ENCODE results near the gene NFIX.

Gene NFIX

DNA sequence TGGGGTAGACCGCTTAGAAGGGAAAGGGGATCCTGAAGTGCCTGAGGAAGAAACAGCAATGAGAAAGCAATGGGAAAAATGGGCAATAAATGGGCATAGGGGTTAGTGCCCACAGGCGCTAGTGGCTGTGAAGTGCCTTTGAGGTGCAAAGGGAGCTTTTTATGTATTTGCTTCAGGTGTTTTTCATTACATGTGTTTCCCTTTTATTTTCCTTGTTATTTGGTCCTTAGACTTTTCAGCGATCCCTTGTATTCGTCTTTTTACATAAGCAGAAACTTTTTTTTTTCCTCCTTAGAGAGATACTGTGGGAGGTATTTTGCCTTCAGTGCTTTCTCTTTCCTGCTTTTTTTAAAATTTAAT is 19.6 kb downstream of the NFIX start:
- Histone ChIP-seq H3K27me3 (ENCODE audit: insufficient read depth, low read length, poor library complexity) (peaks cover 5% of the 10 kb centered on the region), H3K36me3 (ENCODE audit: insufficient read depth, low read length) (no peaks in the 10 kb centered on the region), H3K9me3 (ENCODE audit: insufficient read depth, low read length, severe bottlenecking) (no peaks in the 10 kb centered on the region), H3K27ac (ENCODE audit: low read length) (no peak overlapping the region), H4K20me1 (ENCODE audit: insufficient read depth, low read length) (peaks cover 32% of the 10 kb centered on the region), H3K4me3 (ENCODE audit: low read depth in 1 of 2, low read length in 2 of 2) (no peak overlapping the region), H3K9ac (ENCODE audit: low read depth, low read length) (no peak overlapping the region), H2AFZ (ENCODE audit: low read depth, low read length) (no peak overlapping the region), H3K79me2 (ENCODE audit: insufficient read depth, low read length) (no peaks in the 10 kb centered on the region), H3K4me2 (ENCODE audit: insufficient read depth, low read length) (no peak overlapping the region), H3K4me1 (ENCODE audit: insufficient read depth, low read length) (no peaks in the 10 kb centered on the region)
- no peak for ATAC-seq (ENCODE audit: insufficient read depth, low read depth)
- no peak for DNase-seq
- TF ChIP-seq, protein P1, sequence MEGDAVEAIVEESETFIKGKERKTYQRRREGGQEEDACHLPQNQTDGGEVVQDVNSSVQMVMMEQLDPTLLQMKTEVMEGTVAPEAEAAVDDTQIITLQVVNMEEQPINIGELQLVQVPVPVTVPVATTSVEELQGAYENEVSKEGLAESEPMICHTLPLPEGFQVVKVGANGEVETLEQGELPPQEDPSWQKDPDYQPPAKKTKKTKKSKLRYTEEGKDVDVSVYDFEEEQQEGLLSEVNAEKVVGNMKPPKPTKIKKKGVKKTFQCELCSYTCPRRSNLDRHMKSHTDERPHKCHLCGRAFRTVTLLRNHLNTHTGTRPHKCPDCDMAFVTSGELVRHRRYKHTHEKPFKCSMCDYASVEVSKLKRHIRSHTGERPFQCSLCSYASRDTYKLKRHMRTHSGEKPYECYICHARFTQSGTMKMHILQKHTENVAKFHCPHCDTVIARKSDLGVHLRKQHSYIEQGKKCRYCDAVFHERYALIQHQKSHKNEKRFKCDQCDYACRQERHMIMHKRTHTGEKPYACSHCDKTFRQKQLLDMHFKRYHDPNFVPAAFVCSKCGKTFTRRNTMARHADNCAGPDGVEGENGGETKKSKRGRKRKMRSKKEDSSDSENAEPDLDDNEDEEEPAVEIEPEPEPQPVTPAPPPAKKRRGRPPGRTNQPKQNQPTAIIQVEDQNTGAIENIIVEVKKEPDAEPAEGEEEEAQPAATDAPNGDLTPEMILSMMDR (IDR thresholded peaks at IDR 0.05; ENCODE audit: borderline replicate concordance, extremely low read depth, low read length, poor library complexity, severe bottlenecking), result no peak
- no peak for TF ChIP-seq EZH2 (IDR thresholded peaks at IDR 0.05; ENCODE audit: borderline replicate concordance, low read depth, low read length, severe bottlenecking)

DNA sequence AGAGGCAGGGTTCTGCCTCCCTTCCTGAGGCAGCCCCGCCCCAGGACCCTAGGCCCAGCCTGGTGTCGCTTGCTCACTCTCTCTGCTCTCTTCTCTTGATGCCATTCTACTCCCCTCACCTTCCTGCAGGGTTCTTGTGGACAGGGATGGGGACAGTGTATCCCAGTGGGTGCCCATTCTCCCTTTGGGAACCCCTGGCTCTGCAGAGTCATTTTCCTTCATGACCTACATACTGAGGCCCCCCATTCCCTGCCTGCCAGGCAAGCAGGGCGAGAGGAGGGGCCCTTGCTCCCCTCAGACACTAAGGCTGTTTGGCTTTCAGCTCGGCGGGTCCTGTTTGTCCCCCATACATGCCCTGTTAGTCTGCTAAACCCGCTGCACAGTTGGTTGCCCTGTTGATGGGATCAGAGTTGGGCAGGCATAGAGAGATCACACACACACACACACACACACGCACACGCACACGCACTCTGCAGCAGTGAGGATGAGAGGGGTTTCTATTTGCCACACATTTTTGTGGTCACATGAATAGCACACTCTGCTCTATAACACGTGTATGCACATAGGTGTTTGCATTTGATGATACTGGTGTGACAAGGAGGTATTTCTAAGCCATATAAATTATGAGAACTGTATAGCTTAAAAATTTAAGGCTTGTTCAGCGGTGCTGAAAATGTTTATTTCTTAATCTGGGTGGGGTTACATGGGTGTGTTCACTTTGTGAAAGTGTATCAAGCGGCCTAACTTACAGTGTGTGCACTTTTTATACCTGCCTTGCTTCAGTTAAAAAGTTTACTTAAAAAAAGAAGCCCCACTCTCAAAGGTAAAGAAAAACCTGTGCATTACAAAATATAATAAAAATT is 20.3 kb downstream of the NFIX start:
- DNase-seq (no peak), ATAC-seq (ENCODE audit: insufficient read depth, low read depth) (no peak)
- Histone ChIP-seq H3K4me2 (ENCODE audit: insufficient read depth, low read length) (no peak overlapping the region), H3K27me3 (ENCODE audit: insufficient read depth, low read length, poor library complexity) (peaks cover 5% of the 10 kb centered on the region), H3K4me3 (ENCODE audit: low read depth in 1 of 2, low read length in 2 of 2) (no peak overlapping the region), H4K20me1 (ENCODE audit: insufficient read depth, low read length) (peaks cover 29% of the 10 kb centered on the region), H3K4me1 (ENCODE audit: insufficient read depth, low read length) (no peaks in the 10 kb centered on the region), H3K36me3 (ENCODE audit: insufficient read depth, low read length) (no peaks in the 10 kb centered on the region), H3K9me3 (ENCODE audit: insufficient read depth, low read length, severe bottlenecking) (no peaks in the 10 kb centered on the region), H3K27ac (ENCODE audit: low read length) (no peak overlapping the region), H3K9ac (ENCODE audit: low read depth, low read length) (no peak overlapping the region), H3K79me2 (ENCODE audit: insufficient read depth, low read length) (no peaks in the 10 kb centered on the region), H2AFZ (ENCODE audit: low read depth, low read length) (no peak overlapping the region)
- no peak for TF ChIP-seq EZH2 (IDR thresholded peaks at IDR 0.05; ENCODE audit: borderline replicate concordance, low read depth, low read length, severe bottlenecking)
- TF ChIP-seq, protein P1 (IDR thresholded peaks at IDR 0.05; ENCODE audit: borderline replicate concordance, extremely low read depth, low read length, poor library complexity, severe bottlenecking), result no peak

DNA sequence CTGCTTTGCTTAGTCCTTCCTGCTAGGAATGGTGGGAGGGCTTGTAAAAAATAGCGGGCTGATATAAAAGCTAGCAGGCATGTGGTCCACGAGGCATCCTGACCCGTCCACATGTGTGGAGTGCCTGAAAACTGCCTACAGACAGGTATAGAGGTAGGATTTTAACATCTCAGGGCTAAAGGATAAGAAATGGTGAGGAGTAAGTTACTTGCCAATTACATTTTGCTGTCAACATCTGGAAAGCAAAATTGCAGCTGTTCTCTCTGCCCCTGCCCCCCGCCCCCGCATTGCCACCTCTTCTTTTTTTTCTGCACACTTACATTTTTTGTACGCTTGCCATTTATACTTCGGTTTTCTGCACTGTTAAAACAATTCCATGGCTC is 21.0 kb downstream of the NFIX start:
- Histone ChIP-seq H3K27ac (ENCODE audit: low read length) (no peak overlapping the region), H3K4me2 (ENCODE audit: insufficient read depth, low read length) (no peak overlapping the region), H3K4me3 (ENCODE audit: low read depth in 1 of 2, low read length in 2 of 2) (no peak overlapping the region), H3K9ac (ENCODE audit: low read depth, low read length) (no peak overlapping the region), H3K36me3 (ENCODE audit: insufficient read depth, low read length) (no peaks in the 10 kb centered on the region), H3K79me2 (ENCODE audit: insufficient read depth, low read length) (no peaks in the 10 kb centered on the region), H2AFZ (ENCODE audit: low read depth, low read length) (no peak overlapping the region), H3K9me3 (ENCODE audit: insufficient read depth, low read length, severe bottlenecking) (no peaks in the 10 kb centered on the region), H3K4me1 (ENCODE audit: insufficient read depth, low read length) (no peaks in the 10 kb centered on the region), H3K27me3 (ENCODE audit: insufficient read depth, low read length, poor library complexity) (peaks cover 5% of the 10 kb centered on the region), H4K20me1 (ENCODE audit: insufficient read depth, low read length) (peaks cover 30% of the 10 kb centered on the region)
- ATAC-seq (ENCODE audit: insufficient read depth, low read depth), result no peak
- TF ChIP-seq, protein P1 (IDR thresholded peaks at IDR 0.05; ENCODE audit: borderline replicate concordance, extremely low read depth, low read length, poor library complexity, severe bottlenecking), result no peak
- TF ChIP-seq EZH2 (IDR thresholded peaks at IDR 0.05; ENCODE audit: borderline replicate concordance, low read depth, low read length, severe bottlenecking), result no peak
- DNase-seq, result no peak
